Activated T-cell treated with anti-CD3 and anti-CD28 coated beads, Interleukin-2, amount 50 U/mL, for 1 hour (primary cell): ENCODE data around the gene FSCN2.

Experiments
- DNase-seq: peaks from one replicate; pipeline ENCODE4 v3.0.0-alpha.2; 2020

The FSCN2 gene

GRCh38 chr17:81544281-81544974 lies 16.3 kb downstream of the FSCN2 start:
- no peak for DNase-seq

GRCh38 chr17:81545160-81545949 lies 17.2 kb downstream of the FSCN2 start:
- no peak for DNase-seq

- DNase-seq = no peak
These were observed 18.9 kb downstream of the FSCN2 start for GRCh38 chr17:81546906-81547613.

GRCh38 chr17:81547614-81547982 lies 19.4 kb downstream of the FSCN2 start:
- DNase-seq = no peak

DNA sequence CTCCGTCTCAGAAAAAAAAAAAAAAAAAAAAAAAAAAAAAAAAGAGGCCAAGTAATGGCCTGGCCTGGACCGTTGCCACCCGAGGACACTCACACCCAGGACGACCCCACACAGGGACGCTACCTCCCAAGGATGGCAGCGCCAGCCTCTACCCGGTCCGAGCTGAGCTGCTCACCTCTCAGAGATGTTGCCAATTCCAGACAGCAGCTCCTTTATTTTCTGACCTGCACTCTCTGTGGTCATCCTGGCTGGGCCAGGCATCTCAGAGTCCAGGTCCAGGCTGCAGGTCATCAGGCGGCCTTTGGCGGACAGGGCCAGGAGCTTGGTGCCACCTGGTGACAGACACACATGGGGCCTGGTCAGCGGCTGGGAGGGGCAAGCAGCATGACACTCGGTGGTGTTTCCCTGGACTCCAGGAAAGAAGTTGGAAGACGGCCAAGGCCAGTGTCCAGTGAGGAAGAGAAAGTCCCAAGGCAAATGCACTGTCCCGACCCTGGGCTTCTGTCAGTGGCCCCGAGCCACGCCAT lies 20.9 kb downstream of the FSCN2 start:
- DNase-seq = no peak

GRCh38 chr17:81549826-81550225 lies 21.6 kb downstream of the FSCN2 start:
- DNase-seq = no peak

GRCh38 chr17:81550285-81550684 lies 22.1 kb downstream of the FSCN2 start:
- no peak for DNase-seq

DNA sequence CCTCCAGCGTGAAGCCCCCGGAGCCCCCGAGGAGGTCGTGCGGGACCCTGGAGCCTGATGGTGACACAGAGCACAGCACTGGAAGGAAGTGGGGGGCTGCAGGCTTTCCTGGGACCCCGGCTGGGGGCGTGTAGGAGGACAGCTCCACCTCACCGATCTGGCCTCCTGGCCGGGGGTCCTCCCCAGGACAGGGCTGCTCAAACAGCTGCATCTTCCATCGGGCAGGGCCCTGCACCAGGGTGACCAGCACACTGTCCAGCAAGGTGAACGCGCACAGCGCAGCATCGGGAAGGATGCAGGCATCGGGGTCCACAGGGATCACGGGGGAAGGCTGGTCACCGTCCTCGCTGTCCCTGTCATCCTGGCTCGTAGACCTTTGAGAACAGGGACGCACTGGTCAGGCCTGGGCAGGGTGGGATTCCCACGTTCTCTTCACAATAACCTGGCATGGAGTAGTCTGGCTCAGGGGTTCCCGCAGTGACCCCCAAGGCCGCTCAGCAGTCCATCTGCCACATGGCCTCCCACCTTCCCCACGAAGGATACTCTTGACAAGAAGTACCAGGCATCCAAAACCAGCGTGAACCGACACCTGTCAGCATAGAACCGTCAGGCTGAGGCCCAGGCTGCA lies 22.8 kb downstream of the FSCN2 start:
- DNase-seq = no peak

- DNase-seq = no peak
These were observed 23.5 kb downstream of the FSCN2 start for GRCh38 chr17:81551458-81552243.

- peak; percentile 87 for DNase-seq
These were observed 24.3 kb downstream of the FSCN2 start, which contains the start of gene FAAP100 for GRCh38 chr17:81552244-81553017. Gene FAAP100 (minus strand): TSS chr17:81552353. CDS start chr17:81552330, 23 bp downstream.

GRCh38 chr17:81553018-81553615 lies 24.9 kb downstream of the FSCN2 start:
- peak; percentile 77 for DNase-seq

DNA sequence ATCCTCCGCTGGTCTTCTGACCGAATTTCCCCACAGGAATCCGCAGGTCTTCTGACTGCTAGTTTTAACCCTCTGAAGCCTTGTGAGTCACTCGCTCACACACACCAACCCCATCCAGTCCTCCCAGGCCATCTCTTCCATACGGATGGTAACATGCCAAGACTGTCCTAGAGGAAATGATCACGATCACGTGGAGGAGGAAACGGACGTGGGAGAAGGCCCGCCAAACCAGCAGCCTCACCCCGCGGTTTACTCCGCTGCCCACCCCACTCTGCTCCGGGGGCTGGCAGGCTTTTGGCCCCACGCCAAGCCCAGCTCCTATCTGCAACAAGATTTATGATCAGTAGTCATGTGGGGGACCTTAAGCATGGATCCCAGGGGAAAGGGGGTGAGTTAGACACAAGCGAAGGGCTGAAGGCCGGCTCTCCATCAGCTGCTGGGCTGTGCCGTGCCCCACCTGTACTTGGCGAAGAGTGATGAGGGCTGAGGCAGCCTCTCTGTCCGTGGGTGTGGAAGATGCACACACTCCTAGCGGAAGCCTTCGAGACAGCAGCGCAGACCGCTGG lies 25.5 kb downstream of the FSCN2 start:
- DNase-seq = no peak

DNA sequence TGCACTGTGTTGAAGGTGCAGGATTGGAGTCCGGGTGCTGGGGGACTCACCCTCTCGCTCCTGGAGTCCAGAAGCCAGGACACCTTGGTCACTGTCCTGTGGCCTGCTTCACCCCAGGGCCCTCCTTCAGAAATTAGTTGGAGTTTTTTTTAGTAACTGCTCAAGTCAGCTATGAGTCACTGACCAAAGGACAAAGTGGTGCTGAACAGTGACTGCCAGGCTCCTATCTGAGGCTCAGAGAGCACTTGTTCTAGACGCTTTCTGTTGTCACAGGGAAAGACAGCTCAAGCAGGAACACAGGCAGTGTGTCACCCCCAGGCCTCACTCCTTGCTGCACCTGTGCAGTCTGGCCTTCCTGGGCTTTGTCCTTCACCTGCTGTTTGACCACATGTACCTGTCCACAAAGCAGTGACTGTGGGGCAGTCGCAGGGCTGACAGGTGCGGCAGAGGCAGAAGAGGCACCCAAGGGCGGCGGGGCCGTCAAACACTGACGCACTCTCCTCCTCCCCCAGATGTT lies 28.1 kb downstream of the FSCN2 start:
- no peak for DNase-seq

DNA sequence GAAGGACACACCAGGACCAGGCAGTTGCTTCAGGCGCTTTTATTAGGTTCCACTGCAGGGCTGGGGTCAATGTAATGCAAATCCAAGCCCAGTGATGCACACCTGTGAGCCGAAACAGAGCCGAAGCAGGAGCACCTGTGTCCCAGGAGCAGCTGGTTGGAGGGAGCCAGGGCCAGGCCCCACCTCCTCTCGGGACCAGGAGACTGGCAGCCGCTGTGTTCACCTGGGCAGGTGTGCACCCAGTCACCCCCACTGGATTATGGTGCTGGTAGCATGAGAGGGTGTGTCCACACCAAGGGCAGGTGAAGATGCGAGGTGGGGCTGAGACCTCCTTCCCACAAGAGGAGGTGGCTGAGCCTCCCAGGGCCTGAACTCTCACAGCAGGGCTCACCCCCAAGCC lies 28.7 kb downstream of the FSCN2 start:
- no peak for DNase-seq

GRCh38 chr17:81557276-81558114 lies 29.3 kb downstream of the FSCN2 start:
- no peak for DNase-seq

DNA sequence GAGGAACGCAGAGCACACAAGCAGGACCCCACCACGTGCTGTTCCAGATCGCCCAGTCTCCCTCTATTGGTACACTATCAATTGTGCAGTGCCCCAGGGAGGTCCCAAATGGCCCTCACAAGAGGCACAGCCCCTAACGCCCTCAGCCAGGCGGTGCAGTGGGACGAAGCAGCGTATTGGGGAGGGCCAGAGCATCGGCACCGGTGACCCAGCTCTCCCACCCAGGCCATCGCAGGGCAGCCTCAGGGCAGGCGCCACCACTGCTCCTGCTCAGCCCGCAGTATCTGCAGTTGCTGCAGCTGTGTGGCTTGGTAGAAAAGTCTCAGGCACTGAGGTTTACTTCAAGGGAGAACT lies 29.9 kb downstream of the FSCN2 start:
- no peak for DNase-seq

GRCh38 chr17:81558941-81559806 lies 31.0 kb downstream of the FSCN2 start:
- DNase-seq = no peak

DNA sequence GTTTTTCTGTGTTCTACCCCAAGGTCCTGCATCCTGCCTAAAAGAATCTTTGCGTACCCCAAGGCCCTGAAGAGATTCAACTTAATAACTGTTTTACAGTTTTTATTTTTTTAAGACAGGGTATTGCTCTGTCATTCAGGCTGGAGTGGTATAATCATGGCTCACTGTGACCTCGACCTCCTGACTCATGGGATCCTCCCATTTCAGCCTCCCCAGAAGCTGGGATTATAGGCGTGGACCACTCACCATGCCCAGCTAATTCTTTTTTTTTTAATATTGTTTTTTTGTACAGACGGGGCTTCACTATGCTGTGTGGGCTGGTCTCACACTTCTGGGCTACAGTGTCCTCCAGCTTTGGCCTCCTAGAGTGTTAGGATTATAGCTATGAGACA lies 33.3 kb downstream of the FSCN2 start:
- DNase-seq = no peak
